Peyer's patch (tissue), 4 donors: ENCODE data around the gene GRM3.

Experiments
- CTCF ChIP-seq, 6 experiments: fragments of 450-650 bp in 4 of 6; fragments of 200-600 bp in 2 of 6; sonication (generic) in 1 of 6; IDR thresholded peaks; one replicate each; pipeline ENCODE4 v1.5.1; 2017 to 2019; ENCODE audit warnings: antibody characterized with exemption in 6 of 6, mild to moderate bottlenecking in 3 of 6, moderate library complexity in 1 of 6
- POLR2A ChIP-seq, 2 donors: fragments of 450-650 bp; IDR thresholded peaks; one replicate each; pipeline ENCODE4 v1.5.1; 2017; ENCODE audit warnings: antibody characterized with exemption in 2 of 2, mild to moderate bottlenecking in 2 of 2, moderate library complexity in 2 of 2

GRCh38 chr7:86667732-86668131, 24.0 kb downstream of the GRM3 start:
- no peak for TF ChIP-seq POLR2A (IDR thresholded peaks at IDR 0.05)
- TF ChIP-seq CTCF (IDR thresholded peaks at IDR 0.05): no peak
